Skin epidermis (tissue), 12 donors: ENCODE measurements around the gene CENPP.

ENCODE experiments used
- H3K27ac ChIP-seq, 21 experiments: fragments of 200-600 bp; sonication (generic) in 11 of 21; one replicate each; pipeline ENCODE4 v1.5.0; 2020; ENCODE audit warnings: mild to moderate bottlenecking in 3 of 21, inconsistent platforms in 2 of 21, moderate library complexity in 2 of 21
- H3K4me3 ChIP-seq, 7 experiments: fragments of 200-600 bp; sonication (generic) in 2 of 7; one replicate each; pipeline ENCODE4 v1.5.0; 2020; ENCODE audit warnings: inconsistent platforms in 2 of 7, mild to moderate bottlenecking in 2 of 7, moderate library complexity in 1 of 7

CENPP gene

DNA sequence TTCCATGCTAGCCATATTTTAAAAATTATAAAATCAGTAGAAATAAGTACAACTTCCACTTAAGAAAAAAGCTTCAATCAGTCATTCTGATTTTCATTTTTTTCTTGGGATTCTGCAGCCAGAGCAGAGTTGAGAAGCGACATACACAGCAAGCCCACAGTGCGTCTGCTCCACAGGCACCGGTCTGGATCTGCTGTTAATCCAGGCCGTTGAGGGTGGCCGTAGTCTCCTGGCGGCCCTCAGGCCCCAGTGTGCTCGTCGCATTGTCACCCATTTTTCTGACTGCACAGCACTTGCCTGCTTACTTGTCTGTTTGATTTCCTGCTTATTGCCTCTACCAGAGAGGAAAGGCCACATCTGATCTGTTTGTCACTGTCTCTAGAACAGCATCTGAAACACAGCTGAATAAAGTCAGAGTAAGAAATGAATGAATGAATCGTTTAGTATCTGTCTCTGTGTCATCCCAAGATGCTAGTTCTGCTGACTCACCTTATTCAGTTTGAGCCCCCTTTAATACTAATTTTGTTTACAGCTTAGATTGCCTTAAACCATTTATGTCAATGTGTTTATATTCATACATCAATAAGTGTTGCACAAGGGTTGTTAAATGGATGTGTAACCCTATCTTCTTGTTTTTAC lies 168.1 kb downstream of the CENPP start:
- Histone ChIP-seq H3K4me3 (no peak overlapping the region), H3K27ac (peak overlapping the region in 1 of 21 experiments; percentile 7)

DNA sequence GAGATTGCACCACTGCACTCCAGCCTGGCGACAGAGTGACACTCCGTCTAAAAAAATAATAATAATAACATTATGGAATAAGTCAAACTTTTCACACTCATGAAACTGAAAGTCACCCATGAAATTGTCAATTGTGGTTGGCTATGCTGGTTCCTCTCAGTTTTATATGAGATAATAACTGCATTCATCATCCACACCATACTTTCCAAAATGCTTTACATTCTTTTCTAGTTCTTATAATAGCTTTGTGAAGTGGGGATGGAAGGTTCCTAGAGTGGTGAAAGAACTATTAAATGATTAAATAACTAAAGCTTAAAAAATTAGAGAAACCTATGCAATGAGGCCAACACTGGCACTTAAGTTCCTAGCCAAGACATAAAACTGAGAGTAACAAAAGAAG lies 169.1 kb downstream of the CENPP start:
- Histone ChIP-seq H3K27ac (no peak overlapping the region), H3K4me3 (no peak overlapping the region)

DNA sequence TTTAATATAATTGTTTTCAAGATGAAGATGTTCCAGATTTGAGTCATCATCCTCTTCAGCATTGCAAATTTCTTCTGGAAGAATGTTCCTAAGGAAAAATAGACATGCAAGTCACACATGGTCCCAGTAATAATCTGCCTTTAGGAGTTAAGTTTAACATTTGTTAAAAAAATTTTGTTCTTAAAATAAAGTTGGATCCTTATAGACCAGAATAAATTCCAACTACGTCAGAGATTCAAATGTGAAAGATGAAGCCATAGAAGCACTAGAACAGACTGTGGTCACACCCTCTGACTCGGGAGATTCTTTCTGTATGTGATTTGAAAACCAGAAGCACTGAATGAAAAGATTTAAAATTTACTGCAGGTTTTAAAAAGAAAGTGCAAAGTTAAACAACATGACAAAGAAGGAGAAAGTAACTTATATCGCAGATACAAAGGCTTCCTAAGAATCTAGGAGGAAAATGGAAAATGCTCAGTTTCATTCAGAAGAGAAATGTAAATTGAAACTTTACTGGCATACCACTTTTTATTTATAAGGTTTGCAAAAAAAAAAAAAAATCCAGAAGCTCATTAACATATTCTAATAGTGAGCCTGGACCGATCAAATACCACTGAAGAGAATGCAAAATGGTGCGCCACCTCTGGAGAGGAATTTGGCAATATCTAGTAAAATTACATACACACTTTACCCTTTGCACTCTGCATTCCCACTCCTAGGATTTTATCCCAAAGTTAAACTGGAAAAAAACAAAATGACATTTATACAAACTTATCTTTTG lies 170.8 kb downstream of the CENPP start:
- H3K27ac ChIP-seq = peak overlapping the region in 1 of 21 experiments; percentile 15
- no peak overlapping the region for H3K4me3 ChIP-seq

DNA sequence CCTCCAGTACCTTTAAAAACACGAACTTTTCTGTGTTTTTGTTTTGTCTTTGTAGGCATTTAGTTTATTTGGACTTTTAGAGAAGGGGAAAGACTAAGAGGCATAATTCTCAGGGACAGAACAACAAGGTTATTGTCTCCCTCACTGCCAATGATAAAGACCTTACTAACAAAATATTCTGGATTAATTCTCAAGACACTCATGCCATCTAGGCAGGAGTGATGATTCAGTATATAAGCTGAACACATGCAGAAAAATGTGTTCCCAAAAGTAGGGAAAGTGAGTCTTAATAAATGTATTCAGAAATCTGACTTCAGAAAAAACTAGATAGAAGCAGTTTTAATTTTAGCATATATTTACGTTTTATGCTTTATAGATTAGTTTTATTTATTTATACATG lies 173.9 kb downstream of the CENPP start:
- no peak overlapping the region for H3K4me3 ChIP-seq
- no peak overlapping the region for H3K27ac ChIP-seq

DNA sequence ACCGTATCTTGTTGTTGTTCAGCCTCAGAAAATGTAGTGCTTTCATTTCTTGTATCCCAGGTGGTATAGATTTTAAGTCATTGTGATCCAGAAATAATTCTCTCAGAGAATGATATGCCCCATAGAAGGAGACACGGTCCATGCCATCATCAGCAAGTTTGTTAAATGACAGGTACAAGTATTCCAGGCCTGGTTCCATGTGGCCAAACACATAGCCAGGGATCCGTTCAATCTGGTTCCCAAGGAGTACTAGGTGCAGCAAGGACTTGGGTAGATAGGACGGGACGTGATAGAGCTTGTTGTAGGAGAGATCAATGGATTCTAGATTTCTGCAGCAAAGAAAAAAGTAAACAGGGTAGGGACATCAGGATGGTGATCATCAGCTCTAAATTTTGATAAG lies 175.0 kb downstream of the CENPP start:
- Histone ChIP-seq H3K4me3 (no peak overlapping the region), H3K27ac (peak overlapping the region in 1 of 21 experiments; percentile 27)

DNA sequence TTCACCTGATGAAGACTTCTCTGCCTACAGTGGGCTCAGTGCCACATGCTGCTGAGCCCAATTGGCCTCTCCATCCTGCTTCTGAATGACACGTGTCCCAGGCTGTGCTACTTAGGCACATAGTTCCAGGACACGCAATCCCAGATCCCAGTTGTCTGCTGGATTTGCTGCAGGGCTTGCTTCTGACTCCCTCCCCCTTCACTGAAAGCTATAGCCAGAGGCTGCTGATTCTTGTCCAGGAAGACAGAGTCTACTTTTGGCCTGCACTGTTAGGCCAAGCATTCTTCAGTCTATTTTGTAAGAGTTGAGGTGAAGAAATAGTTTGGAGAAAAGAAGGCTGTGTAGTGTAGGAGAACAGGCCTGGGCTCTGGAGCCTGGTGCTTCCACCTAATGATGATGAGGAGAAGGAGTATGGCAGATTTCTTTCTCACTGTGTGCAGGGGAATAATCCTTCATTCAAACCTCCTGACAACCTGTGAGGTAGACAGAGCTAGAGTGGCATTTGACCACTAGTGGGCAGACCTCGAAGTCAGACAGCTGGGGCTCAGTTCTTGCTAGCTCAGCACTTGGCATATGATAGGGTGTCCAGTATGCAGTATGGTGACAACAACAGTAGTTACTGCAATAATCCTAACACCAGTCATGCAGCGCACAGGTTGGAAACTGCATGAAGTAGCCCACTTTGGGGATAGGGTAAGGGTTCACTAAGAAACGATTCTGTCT lies 176.1 kb downstream of the CENPP start:
- Histone ChIP-seq H3K4me3 (no peak overlapping the region), H3K27ac (peak overlapping the region in 5 of 21 experiments; percentile 2 to 40 (median 27))

GRCh38 chr9:92503156-92503555 lies 177.4 kb downstream of the CENPP start:
- no peak overlapping the region for H3K27ac ChIP-seq
- H3K4me3 ChIP-seq = no peak overlapping the region

- Histone ChIP-seq H3K4me3 (no peak overlapping the region), H3K27ac (peak overlapping the region in 13 of 21 experiments; percentile 4 to 87 (median 61))
Measured at GRCh38 chr9:92504881-92505280, 179.1 kb downstream of the CENPP start.

GRCh38 chr9:92506184-92506857 lies 180.6 kb downstream of the CENPP start:
- Histone ChIP-seq H3K27ac (peak overlapping the region in 20 of 21 experiments; percentile 19 to 87 (median 74)), H3K4me3 (no peak overlapping the region)

GRCh38 chr9:92507005-92507404 lies 181.3 kb downstream of the CENPP start:
- H3K4me3 ChIP-seq = no peak overlapping the region
- peak overlapping the region in 20 of 21 experiments; percentile 19 to 87 (median 74) for H3K27ac ChIP-seq

DNA sequence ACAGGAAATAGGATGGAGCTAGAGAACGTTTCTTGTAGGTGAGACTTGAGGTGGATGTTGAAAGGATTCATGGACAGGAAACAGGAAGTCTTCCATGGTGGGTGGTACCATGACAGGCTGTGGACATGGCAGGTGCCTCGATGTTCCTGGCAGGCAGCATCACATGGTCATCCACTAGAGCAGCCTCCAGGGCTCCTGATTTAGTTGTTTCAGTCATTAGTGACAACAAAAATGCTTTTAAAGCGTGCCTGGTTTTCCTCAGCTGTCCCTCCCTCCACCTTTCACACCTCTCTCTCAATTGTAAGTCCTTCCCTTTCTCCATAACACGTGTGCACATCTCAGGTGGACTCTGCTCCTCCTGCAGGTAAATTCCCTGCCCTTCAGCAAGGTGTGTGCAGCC lies 181.7 kb downstream of the CENPP start:
- Histone ChIP-seq H3K27ac (peak overlapping the region in 17 of 21 experiments; percentile 5 to 87 (median 74)), H3K4me3 (no peak overlapping the region)

DNA sequence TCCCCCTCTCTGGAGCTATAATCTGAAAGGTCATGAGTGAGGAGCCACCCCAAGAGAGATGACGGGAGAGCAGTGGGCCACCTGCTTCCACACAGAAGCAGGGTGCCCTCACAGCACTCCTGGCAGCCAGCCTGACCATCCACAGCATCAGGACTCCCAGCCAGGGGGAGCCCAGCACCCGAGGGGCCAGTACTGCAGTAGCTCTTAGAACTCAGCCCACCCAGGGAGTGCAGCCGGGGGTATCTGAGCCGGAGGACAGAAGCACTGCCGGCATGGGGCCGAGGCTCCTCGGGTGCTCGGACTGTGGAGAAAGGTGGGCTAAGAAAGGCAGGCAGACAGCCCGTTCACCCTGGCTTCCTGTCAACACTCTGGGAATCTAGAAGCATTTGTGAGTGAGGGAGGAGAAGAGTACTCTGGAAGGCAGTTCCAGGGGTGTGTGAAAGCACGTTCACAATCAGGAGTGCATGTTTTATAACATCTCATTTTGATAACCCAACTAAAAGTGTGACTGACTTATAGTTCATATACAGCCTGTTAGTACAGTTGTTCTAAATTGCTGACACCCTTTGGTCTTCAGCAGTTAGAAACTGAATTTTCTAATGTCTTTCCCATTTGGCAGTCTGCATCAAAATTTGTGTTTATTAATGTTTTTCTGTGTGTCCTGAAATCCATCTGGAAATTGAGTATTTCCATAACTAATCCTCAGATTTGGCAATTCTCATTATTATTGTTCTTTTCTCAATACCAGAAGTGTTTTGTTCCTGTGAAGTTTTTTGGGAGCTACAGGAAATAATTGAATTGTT lies 182.5 kb downstream of the CENPP start:
- peak overlapping the region in 15 of 21 experiments; percentile 6 to 87 (median 73) for H3K27ac ChIP-seq

GRCh38 chr9:92509050-92509449 lies 183.3 kb downstream of the CENPP start:
- Histone ChIP-seq H3K27ac (peak overlapping the region in 4 of 21 experiments; percentile 8 to 76 (median 43)), H3K4me3 (no peak overlapping the region)

More for the DNA sequence above, 182.5 kb downstream of the CENPP start:
- H3K4me3 ChIP-seq = no peak overlapping the region

GRCh38 chr9:92510747-92511146 lies 185.0 kb downstream of the CENPP start:
- Histone ChIP-seq H3K27ac (peak overlapping the region in 1 of 21 experiments; percentile 6), H3K4me3 (no peak overlapping the region)

DNA sequence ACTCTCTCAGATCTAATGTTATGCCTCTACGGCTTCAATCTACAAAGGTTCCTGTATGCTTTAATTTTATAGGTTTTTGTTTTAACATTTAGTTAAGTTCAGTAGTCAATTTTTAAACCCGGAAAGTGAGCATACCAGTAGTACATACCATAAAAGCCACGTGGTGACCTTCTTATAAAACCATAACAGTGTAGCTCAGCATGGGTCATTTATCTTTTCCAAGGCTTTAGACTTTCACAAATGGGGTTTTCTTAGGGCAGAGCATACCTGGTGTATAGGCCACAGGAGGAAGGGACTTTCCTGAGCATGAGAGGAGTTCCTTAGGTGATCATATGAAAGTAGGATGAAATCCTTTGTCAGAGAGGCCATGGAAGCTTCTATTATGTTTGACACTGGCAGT lies 186.9 kb downstream of the CENPP start:
- Histone ChIP-seq H3K27ac (no peak overlapping the region), H3K4me3 (no peak overlapping the region)

GRCh38 chr9:92513349-92513748 lies 187.6 kb downstream of the CENPP start:
- H3K4me3 ChIP-seq = no peak overlapping the region
- H3K27ac ChIP-seq = no peak overlapping the region

- H3K4me3 ChIP-seq = no peak overlapping the region
Measured at GRCh38 chr9:92514635-92515034, 188.9 kb downstream of the CENPP start.

DNA sequence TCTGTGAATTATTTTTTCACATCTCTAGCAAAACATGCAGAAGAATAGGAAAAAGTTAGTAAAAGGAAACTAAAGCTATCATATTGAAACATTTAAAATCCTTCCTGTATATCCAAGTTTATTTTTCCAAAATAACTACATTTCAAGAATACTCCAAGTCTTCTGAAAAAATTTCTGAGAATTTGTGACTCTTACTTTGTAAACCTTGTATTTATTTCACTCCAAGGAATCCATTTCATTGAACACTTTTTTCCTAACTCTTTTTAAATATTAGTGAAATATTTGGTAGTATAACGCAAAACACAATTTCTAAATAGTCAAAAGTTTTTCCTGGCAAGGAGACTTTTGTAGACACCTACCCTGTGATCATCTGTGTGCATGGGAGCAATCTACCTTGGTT lies 190.8 kb downstream of the CENPP start:
- no peak overlapping the region for H3K4me3 ChIP-seq
- H3K27ac ChIP-seq = no peak overlapping the region

More at GRCh38 chr9:92514635-92515034, 188.9 kb downstream of the CENPP start:
- no peak overlapping the region for H3K27ac ChIP-seq

- no peak overlapping the region for H3K4me3 ChIP-seq
Measured at GRCh38 chr9:92517046-92517445, 191.3 kb downstream of the CENPP start.

More at GRCh38 chr9:92517046-92517445, 191.3 kb downstream of the CENPP start:
- H3K27ac ChIP-seq = no peak overlapping the region
